GM21360 (cell line): ENCODE measurements around the gene KIR2DL4.
"Not testable (repeated sequence)": the region's sequence is repeated elsewhere in the genome, so short reads cannot be mapped to it uniquely, and the experiment has no call there.

Experiments
- ATAC-seq: cut with Tn5 transposase; IDR thresholded peaks from one replicate; pipeline ENCODE4 v1.9.1; 2021; ENCODE audit warnings: mild to moderate bottlenecking, moderate library complexity; ENCODE audit not compliant: unreplicated experiment

The KIR2DL4 gene

DNA sequence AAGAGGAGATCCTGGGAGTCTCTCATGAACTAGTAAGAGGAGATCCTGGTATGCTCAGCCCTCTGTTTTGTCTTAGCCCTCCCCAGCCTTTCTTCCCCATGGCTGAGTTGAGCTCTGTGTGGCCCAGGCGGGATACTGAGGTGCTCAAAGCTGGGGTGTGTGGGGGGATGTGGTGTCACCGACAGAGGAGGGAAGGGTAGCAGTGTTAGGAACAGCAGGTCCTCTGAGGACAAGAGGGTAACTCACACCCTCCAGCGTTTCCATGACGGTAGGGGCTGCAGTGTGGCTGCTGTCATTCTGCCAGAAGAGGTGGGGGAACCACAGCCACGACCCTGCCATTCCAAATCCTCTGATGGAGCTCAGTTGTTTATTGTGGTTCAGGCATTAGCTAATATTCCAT, 691 bp downstream of the KIR2DL4 start:
- no peak for ATAC-seq

GRCh38 chr19:54804571-54804970, 1.2 kb downstream of the KIR2DL4 start:
- no peak for ATAC-seq

DNA sequence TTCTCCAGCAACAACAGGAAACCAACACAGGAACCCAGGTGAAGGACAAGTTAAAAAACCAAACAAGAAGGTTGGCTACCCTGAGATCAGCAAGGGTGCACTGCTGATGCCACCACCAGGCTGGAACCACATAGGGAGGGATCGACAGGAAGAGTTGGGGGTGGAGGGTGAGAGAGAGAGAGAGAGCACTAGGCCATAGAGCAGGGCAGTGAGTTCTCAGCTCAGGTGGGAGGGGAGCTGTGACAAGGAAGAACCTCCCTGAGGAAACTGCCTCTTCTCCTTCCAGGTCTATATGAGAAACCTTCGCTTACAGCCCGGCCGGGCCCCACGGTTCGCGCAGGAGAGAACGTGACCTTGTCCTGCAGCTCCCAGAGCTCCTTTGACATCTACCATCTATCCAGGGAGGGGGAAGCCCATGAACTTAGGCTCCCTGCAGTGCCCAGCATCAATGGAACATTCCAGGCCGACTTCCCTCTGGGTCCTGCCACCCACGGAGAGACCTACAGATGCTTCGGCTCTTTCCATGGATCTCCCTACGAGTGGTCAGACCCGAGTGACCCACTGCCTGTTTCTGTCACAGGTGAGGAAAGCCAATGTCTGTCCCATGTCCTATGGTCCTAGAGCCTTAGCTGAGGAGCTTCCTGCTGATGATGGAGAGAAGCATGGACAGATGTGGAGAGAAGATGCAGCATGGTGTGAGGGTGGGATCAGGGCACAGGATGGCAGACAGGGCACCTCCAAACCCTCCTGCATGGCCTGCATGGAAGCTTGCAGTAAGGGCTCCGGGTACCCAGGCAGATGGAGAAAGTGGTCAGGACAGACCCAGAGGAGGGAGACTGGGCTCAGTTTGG, 2.5 kb downstream of the KIR2DL4 start:
- no peak for ATAC-seq

- no peak for ATAC-seq
Observed at GRCh38 chr19:54806516-54806838, 3.1 kb downstream of the KIR2DL4 start.

DNA sequence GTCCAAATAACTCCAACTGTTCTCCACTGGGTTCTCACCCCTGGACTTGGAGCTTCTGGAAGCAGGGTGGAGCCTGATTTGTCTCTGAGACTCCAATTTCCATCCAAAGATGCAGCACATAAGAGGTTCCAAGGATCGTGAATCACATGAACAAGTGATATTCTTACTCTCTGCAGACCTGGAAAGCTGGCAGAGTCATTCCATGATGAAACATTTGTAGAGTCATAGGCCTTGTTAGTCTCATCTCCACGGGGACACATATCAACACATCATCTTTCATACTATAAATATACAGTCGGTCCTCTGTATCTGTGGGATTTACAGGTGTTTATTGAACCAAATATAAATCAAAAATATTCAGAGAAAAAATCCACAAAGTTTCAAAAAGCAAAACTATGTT, 11.2 kb downstream of the KIR2DL4 start:
- ATAC-seq: not testable (repeated sequence)

DNA sequence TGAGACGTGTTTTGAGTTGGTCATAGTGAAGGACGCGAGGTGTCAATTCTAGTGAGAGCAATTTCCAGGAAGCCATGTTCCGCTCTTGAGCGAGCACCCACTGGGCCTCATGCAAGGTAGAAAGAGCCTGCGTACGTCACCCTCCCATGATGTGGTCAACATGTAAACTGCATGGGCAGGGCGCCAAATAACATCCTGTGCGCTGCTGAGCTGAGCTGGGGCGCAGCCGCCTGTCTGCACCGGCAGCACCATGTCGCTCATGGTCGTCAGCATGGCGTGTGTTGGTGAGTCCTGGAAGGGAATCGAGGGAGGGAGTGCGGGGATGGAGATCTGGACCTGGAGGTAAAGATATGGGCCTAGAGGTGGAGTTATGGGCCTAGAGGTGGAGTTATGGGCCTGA, 12.8 kb downstream of the KIR2DL4 start, which contains the start of gene KIR3DL1:
KIR3DL1 (plus strand) TSS at position 218 of the 400 bp plus-strand sequence.
- not testable (repeated sequence) for ATAC-seq

- no peak for ATAC-seq
Observed at GRCh38 chr19:54817670-54818536, 14.5 kb downstream of the KIR2DL4 start.

- not testable (repeated sequence) for ATAC-seq
Observed at GRCh38 chr19:54824416-54824815, 21.0 kb downstream of the KIR2DL4 start.

DNA sequence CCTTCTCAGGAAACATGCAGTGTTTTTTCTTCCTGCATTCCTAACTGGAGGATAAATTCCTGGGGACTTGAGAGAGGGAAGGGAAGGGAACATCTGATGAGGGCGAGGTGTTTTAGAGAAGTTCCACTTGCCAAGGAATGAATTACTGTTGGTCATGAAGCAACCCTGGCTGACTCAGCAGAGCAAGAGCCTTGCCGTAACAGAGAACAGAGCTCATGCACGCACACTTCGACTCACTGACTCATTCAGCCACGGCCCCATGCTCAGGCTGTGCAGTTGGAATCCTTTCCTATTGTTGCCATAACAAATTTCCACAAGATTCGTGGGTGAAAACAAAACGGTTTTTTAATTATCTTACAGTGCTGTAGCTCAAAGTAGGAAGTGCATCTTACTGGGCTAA, 21.9 kb downstream of the KIR2DL4 start:
- ATAC-seq: not testable (repeated sequence)

- not testable (repeated sequence) for ATAC-seq
Observed at GRCh38 chr19:54828064-54828463, 24.7 kb downstream of the KIR2DL4 start.

GRCh38 chr19:54832496-54832895, 29.1 kb downstream of the KIR2DL4 start, which contains the start of gene KIR2DS4:
Gene KIR2DS4 (plus strand): TSS chr19:54832676.
- ATAC-seq: not testable (repeated sequence)

DNA sequence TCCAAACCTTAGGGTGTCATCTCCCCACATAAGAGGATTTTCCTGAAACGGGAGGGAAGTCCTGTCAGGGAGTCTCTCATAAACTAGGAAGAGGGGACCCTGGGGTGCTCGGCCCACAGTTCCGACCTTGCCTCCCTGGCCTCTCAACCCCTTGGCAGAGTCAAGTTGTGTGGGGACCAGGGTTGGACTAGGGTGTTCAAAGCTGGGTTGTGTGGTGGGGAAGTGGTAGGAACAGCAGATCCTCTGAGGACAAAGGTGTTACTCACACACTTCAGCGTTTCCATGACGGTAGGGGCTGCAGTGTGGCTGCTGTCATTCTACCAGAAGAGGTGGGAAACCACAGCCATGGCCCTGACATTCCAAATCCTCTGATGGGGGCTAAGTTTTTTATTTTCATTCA, 31.7 kb downstream of the KIR2DL4 start:
- ATAC-seq: not testable (repeated sequence)

DNA sequence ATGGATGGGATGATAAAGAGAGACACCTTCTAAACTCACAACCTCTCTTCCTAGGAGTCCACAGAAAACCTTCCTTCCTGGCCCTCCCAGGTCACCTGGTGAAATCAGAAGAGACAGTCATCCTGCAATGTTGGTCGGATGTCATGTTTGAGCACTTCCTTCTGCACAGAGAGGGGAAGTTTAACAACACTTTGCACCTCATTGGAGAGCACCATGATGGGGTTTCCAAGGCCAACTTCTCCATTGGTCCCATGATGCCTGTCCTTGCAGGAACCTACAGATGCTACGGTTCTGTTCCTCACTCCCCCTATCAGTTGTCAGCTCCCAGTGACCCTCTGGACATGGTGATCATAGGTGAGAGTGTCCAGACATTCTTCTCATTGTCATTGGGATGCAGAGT, 34.1 kb downstream of the KIR2DL4 start:
- ATAC-seq: not testable (repeated sequence)

DNA sequence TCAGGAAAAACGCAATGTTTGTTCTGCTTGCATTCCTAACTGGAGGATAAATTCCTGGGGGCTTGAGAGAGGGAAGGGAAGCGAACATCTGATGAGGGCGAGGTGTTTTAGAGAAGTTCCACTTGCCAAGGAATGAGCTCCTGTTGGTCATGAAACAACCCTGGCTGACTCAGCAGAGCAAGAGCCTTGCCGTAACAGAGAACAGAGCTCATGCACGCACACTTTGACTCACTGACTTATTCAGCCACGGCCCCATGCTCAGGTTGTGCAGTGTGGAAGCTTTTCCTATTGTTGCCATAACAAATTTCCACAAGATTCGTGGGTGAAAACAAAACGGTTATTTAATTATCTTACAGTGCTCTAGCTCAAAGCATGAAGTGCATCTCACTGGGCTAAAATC, 39.8 kb downstream of the KIR2DL4 start:
- ATAC-seq: not testable (repeated sequence)

DNA sequence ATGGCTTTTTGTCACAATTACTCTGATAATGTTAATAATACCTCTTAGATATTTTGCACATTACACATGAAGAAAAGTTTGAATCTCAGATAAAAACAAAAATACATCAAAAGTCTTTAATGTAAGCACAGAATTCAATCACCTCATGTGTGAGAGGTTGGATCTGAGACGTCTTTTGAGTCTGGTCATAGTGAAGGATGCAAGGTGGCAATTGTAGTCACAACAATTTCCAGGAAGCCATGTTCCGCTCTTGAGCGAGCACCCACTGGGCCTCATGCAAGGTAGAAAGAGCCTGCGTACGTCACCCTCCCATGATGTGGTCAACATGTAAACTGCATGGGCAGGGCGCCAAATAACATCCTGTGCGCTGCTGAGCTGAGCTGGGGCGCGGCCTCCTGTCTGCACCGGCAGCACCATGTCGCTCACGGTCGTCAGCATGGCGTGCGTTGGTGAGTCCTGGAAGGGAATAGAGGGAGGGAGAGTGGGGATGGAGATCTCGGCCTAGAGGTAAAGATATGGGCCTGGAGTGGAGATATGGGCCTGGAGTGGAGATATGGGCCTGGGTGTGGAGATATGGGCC, 46.7 kb downstream of the KIR2DL4 start, which contains the start of gene KIR3DL2:
KIR3DL2 (plus strand) TSS at position 383 of the 580 bp plus-strand sequence; CDS start at position 416, 33 bp downstream.
- not testable (repeated sequence) for ATAC-seq

DNA sequence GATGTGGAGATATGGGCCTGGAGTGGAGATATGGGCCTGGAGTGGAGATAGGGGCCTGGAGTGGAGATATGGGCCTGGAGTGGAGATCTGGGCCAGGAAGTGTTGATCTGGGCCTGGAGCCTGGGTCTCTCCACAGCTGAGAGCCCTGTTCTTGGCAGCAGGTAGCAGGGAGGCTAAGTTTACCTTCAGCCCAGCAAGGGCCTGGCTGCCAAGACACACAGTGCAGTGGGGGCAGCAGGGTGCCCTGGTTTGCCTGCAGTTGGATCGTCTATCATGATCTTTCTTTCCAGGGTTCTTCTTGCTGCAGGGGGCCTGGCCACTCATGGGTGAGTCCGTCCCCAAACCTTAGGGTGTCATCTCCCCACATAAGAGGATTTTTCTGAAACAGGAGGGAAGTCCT, 47.5 kb downstream of the KIR2DL4 start:
- no peak for ATAC-seq

- ATAC-seq: no peak
Observed at GRCh38 chr19:54851353-54851752, 47.9 kb downstream of the KIR2DL4 start.

GRCh38 chr19:54855241-54855640, 51.8 kb downstream of the KIR2DL4 start:
- ATAC-seq: not testable (repeated sequence)

DNA sequence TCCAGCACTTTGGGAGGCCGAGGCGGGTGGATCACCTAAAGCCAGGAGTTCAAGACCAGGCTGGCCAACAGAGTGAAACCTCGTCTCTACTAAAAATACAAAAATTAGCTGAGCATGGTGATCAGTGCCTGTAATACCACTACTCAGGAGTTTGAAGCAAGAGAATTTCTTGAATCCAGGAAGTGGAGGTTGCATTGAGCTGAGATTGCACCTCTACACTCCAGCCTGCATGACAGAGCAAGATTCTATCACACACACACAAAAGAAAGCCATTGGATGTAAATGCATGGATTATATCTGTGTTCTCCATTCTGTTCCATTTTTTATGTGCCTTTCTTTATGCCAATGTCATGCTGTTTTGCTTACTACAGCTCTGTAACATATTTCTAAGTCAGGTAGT, 55.1 kb downstream of the KIR2DL4 start:
- not testable (repeated sequence) for ATAC-seq

DNA sequence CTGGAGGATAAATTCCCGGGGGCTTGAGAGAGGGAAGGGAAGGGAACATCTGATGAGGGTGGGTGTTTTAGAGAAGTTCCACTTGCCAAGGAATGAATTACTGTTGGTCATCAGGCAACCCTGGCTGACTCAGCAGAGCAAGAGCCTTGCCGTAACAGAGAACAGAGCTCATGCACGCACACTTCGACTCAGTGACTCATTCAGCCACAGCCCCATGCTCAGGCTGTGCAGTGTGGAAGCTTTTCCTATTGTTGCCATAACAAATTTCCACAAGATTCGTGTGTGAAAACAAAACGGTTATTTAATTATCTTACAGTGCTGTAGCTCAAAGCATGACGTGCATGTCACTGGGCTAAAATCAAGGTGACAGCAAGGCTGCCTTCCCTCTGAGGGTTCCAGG, 56.0 kb downstream of the KIR2DL4 start:
- not testable (repeated sequence) for ATAC-seq

- ATAC-seq: not testable (repeated sequence)
Observed at GRCh38 chr19:54863459-54863858, 60.0 kb downstream of the KIR2DL4 start.
